ENCODE data around the gene FHIP1A. TPM values are rescaled to one million over a fixed set of nuclear protein-coding genes. Genes with fewer than 3 reads are reported as not detected.

The FHIP1A gene
- polyA plus RNA-seq, 3 donors: 0.01 TPM; not detected in 2

- H3K4me1 Mint-ChIP-seq: peaks cover 11% of the 10 kb centered on the region
- Histone ChIP-seq H2AFZ (ENCODE audit: insufficient read depth, low read depth, low read length, poor library complexity, severe bottlenecking) (no peak overlapping the region), H4K20me1 (ENCODE audit: insufficient read depth, low read length) (no peaks in the 10 kb centered on the region), H3K79me2 (ENCODE audit: insufficient read depth, low read length) (no peaks in the 10 kb centered on the region), H3K4me3 (replicated peaks in 1 of 3; ENCODE audit: low read depth in 2 of 3, low read length in 3 of 3) (no peak overlapping the region), H3K4me2 (replicated peaks; ENCODE audit: extremely low read depth, low read length, poor library complexity, severe bottlenecking) (no peak overlapping the region), H3K9me3 (replicated peaks in 1 of 2; ENCODE audit: control insufficient read depth in 1 of 2, insufficient read depth in 1 of 2, low read length in 2 of 2) (no peaks in the 10 kb centered on the region), H3K27me3 (ENCODE audit: control insufficient read depth in 2 of 2, insufficient read depth in 2 of 2, low read length in 2 of 2) (peaks cover 0 to 2% of the 10 kb centered on the region in 2 donors), H3K9ac (ENCODE audit: insufficient read depth, low read length, poor library complexity, severe bottlenecking) (no peak overlapping the region), H3K4me1 (ENCODE audit: control insufficient read depth in 1 of 2, insufficient read depth in 2 of 2, low read length in 2 of 2) (peaks cover 0 to 11% of the 10 kb centered on the region in 2 donors), H3K36me3 (replicated peaks in 1 of 2; ENCODE audit: control insufficient read depth in 1 of 2, insufficient read depth in 2 of 2, low read length in 2 of 2) (no peaks in the 10 kb centered on the region), H3K27ac (ENCODE audit: low read depth in 1 of 2, low read length in 2 of 2) (no peak overlapping the region)
- H3K4me3 Mint-ChIP-seq: no peak overlapping the region
- H3K9me3 Mint-ChIP-seq: peaks cover 0 to 2% (median 0%) of the 10 kb centered on the region in 7 donors
- intact Hi-C loops (cut with micrococcal nuclease): no loop called here
- DNase-seq: no peak
- peaks cover 2 to 12% (median 6%) of the 10 kb centered on the region in 3 donors for H3K27me3 Mint-ChIP-seq (ENCODE audit: low read depth in 3 of 3)
- no peak for TF ChIP-seq CTCF (IDR thresholded peaks at IDR 0.05)
- no peak overlapping the region for H3K27ac Mint-ChIP-seq
- no peaks in the 10 kb centered on the region for H3K36me3 Mint-ChIP-seq
- no CpG with 5 or more reads among the region's 3 CpGs for WGBS (ENCODE audit: insufficient coverage)
Measured at GRCh38 chr4:151422854-151423253, 13.9 kb downstream of the FHIP1A start.

GRCh38 chr4:151426513-151426912 lies 17.5 kb downstream of the FHIP1A start:
- Histone ChIP-seq H3K27ac (ENCODE audit: low read depth in 1 of 2, low read length in 2 of 2) (no peak overlapping the region), H3K9me3 (replicated peaks in 1 of 2; ENCODE audit: control insufficient read depth in 1 of 2, insufficient read depth in 1 of 2, low read length in 2 of 2) (no peaks in the 10 kb centered on the region), H4K20me1 (ENCODE audit: insufficient read depth, low read length) (no peaks in the 10 kb centered on the region), H3K79me2 (ENCODE audit: insufficient read depth, low read length) (no peaks in the 10 kb centered on the region), H3K4me2 (replicated peaks; ENCODE audit: extremely low read depth, low read length, poor library complexity, severe bottlenecking) (no peak overlapping the region), H2AFZ (ENCODE audit: insufficient read depth, low read depth, low read length, poor library complexity, severe bottlenecking) (no peak overlapping the region), H3K9ac (ENCODE audit: insufficient read depth, low read length, poor library complexity, severe bottlenecking) (no peak overlapping the region), H3K27me3 (ENCODE audit: control insufficient read depth in 2 of 2, insufficient read depth in 2 of 2, low read length in 2 of 2) (peaks cover 2% of the 10 kb centered on the region in 2 donors), H3K4me1 (ENCODE audit: control insufficient read depth in 1 of 2, insufficient read depth in 2 of 2, low read length in 2 of 2) (no peaks in the 10 kb centered on the region), H3K4me3 (replicated peaks in 1 of 3; ENCODE audit: low read depth in 2 of 3, low read length in 3 of 3) (no peak overlapping the region), H3K36me3 (replicated peaks in 1 of 2; ENCODE audit: control insufficient read depth in 1 of 2, insufficient read depth in 2 of 2, low read length in 2 of 2) (no peaks in the 10 kb centered on the region)
- H3K27me3 Mint-ChIP-seq (ENCODE audit: low read depth in 3 of 3): peaks cover 6 to 20% (median 7%) of the 10 kb centered on the region in 3 donors
- no peak overlapping the region for H3K27ac Mint-ChIP-seq
- DNase-seq: no peak
- H3K36me3 Mint-ChIP-seq: no peaks in the 10 kb centered on the region
- no CpG with 5 or more reads among the region's 1 CpG for whole genome bisulfite sequencing (ENCODE audit: insufficient coverage)
- H3K4me1 Mint-ChIP-seq: no peaks in the 10 kb centered on the region
- no peak for TF ChIP-seq CTCF (IDR thresholded peaks at IDR 0.05)
- H3K9me3 Mint-ChIP-seq: peaks cover 0 to 2% (median 0%) of the 10 kb centered on the region in 7 donors
- no peak overlapping the region for H3K4me3 Mint-ChIP-seq
- intact Hi-C loops (cut with micrococcal nuclease): no loop called here
